HG03565 (cell line): Measurements from ENCODE around the gene GATB.

ENCODE experiments used
- ATAC-seq: cut with Tn5 transposase; IDR thresholded peaks from one replicate; pipeline ENCODE4 v1.9.1; 2021; ENCODE audit warnings: mild to moderate bottlenecking, moderate library complexity; ENCODE audit not compliant: unreplicated experiment

Gene GATB

DNA sequence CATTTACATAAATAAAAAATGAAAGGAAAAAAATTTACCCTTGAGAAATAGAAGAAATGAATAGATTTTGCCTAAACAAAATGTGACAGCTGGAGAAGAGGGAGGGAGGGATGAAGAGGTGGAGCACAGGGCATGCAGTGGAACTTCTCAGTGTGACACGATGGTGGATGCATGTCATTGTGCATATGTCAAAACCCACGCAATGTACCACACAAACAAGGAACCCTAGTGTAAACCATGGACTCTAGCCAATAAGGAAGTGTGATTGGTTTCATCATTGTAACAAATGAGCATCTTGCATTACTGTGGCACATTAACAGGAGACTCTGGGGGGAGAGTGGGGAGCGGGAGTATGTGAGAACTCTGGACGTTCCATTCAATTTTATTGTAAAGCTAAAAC is 58.6 kb downstream of the GATB start:
- no peak for ATAC-seq

DNA sequence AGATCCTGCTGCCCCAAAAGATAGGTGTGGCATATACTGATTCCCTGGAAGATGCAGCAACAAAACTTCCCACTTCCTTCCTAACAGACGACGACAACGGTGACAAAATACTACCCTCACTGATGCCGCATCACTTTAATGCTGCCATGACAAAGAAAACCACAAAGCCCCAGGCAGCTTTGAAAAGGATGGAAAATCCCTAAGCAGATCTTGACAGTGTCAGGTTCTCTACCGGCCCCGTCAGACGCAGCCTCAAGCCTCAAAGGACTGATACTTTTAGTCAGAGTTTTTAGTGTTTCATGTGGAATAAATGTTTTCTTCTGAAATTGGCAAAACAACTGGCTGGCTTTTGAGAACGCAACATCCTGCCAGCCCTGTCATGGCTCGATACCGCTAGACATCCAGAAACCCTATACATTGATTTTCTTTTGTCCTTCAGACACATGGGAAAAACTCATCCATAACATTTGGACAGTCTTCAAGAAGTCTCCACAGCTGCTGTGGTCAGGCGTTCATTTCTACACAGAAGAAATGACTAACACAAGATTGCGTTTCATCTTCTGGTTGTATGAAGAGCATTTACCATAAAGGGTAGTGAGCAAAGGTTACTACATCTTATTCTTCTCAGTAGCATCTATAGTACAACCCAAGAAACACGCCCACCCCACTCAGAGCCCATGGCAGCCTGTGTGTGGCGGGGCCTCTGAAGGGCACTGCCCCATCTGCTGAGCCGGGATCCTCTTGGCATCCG is 60.1 kb downstream of the GATB start:
- no peak for ATAC-seq

DNA sequence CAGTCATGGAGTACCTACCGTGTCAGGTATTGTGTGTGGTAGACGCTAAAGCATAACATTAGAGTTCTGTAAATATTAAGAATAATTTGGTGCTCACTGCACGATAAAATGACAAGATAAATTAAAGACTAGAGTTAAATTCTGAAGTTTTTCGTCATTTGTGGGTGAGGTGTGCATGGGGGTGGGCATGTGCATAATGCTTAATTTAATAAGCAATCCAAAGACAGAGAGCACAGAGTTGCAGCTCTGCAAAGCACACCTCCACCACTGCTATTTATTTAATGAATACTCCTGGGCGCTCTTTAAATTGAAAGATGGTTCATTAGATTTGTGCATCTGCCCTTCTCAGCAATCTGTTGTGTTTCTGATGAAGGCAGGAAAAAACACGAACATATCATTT is 62.6 kb downstream of the GATB start:
- no peak for ATAC-seq

DNA sequence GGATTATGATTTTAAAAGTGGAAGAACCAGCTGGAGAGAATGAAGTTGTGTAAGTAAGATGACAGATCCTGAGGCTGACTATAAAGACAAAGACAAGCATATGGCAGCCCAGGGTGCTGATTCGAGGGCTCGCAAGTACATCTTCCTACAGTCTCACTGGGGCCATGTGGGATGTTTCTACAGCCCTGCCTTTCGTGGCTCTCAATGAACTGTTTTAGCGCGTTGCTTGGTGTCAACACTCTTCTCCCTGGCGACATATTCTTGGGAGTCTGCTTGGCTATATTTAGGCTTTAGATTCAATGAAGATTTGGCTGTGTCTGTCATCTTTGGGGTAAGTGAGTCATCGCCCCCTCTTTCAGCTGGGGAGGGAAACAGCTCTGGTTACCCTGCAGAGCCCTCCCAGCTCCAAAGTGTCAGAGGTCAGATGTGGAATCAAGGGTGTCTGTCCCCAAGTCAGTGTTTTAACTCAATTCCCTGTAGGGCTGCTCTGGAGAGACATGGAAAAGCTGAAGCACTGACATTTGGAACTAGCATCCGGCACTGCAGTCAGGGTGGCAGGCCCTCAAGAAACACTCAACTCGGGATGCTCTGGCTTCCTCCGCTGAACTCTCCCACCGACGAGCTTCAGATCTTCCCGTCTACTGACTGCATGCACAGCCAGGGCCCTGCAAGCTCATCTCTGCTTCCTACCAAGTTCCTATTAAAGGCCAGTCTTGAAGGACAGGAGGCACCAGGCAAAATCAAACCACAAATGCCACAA is 65.7 kb downstream of the GATB start:
- no peak for ATAC-seq

DNA sequence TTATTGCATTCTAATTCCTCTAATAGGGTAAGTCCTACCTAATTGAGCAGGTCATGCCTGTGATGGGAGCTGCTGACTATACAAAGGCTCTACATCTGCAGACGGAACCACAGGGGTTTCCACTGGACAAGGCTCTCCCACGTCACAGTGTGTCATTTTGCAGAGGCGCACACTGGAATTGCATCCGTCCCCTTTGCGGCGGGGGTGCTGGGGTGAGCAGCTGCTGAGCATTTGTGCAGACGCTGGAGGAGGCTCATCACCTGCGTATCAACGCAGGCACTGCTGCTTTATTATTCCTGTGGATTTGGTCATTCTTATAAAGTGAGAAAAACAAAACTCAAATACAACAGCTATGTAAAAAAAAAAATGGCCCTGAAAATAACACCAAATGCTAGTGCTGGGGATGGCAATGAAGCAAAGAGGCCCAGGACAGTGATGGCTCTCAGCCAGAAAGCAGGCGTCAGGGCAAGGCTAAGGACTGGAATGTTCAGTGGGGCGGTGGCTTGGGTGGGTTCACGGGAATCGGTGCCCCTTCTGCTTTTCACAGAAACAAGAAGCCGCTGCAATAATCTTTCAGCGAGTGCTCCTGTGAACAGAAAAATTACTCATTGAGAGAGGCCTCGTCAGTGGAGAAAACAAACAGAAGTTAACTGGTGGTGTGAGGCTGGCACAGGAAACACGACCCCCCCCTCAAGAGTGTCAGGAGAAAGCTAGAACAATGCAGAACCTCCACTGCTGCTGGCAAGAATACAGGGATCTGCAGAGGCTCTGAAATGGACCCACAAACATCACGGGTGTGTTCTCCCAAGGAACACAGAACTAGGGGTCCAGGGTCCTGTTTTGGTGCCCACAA is 67.8 kb downstream of the GATB start:
- ATAC-seq, result no peak

DNA sequence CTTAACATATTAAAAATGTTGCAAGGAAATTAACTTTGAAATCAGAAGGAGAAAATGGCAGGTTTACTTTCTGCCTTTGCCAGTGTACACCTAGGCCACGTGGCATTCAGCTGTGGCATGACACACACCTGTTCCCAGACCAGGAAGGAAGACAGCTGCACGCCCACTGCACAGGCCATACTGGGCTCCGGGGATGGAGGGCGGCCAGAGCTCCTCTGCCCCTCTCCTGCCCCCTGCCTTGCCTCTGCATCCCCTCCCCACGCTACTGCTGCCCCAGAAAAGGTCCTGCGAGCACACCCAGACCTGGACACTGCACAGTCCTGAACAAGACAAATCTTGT is 68.4 kb downstream of the GATB start:
- no peak for ATAC-seq

DNA sequence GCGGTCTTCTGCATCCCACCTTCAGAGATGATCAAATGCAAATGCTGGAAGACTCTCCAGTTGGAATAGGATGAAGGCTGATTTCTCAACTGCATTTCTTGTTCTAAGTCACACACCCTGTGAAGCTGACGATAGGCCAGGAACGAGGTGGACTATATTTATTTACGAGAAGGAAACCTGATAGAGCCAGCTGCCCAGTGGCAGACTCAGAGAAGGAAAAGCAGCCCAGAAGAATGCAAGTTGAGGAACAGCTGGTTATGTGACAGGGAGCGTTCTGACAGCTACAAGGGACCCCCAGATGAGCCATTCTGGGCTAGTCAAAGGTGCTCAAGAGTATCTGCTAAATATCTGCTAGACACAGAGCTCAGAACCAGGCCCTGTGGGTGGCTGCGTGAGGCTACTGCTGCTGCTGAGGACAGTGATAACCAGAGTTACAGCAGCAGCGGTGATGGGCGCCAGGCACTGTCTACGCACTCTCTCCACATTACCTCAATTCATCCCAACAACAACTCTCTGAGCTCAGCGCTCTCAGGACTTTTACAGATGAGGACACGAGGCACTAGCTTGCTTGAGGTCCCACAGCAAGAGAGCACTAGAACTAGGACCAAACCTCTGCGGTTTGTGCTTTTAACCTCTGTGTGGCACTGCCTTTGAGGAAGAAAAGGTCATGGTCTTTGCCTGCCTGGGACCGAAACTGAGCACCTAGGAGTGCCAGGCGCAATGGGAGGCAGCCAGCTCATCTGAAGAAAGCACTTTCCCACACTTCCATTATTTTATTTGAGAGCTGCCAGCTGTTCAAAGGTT is 69.0 kb downstream of the GATB start:
- no peak for ATAC-seq

DNA sequence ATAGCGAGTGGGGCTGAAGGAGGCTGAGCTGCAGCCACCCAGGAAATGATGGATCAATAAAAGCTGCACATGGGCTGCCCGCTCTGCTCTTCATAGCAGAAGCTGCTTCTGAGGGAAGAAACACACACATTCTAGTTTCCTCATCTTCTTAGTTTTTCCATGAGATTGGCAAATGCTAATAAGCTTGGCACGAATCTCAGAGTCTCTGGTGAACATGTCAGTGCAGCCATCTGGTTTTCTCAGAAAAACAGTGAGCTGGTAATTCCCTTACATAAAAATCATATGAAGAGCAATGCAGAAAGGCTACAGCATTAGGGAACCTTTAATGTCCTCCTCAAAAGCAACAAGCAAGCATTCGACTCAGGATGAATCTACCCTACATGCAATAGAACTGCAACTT is 69.9 kb downstream of the GATB start:
- no peak for ATAC-seq

DNA sequence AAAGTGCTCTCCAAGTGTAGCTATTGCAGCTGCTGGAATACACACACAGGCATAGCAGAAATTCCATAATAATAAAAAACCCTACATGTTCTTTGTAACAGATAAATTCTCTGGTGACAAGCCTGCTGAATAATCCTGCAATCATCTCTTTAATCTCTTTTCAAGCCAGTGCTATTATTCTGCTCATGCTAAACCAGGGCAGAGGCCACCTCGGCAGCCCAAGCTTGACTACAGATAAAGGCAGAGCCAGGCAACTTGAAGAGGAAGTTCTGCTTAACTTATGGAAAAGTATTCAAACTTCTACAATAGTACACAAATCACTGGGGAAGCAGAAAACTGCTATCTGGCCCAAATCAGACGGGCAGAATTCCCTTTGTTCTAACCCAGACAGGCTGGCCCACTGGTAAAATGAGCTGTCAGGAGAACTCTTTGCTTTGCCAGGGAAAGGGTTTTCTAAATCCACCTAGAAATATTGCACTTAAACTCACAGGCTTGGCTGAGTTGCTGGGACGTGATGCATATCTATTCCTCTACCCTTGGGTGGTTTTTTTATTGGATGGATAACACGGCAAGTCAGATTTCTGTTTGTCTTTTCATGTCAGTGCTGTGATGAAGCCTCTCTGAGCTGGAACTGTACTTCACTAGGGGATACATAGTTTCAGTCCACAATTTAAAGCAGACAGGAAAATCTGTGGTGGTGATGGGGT is 70.5 kb downstream of the GATB start:
- ATAC-seq, result no peak

DNA sequence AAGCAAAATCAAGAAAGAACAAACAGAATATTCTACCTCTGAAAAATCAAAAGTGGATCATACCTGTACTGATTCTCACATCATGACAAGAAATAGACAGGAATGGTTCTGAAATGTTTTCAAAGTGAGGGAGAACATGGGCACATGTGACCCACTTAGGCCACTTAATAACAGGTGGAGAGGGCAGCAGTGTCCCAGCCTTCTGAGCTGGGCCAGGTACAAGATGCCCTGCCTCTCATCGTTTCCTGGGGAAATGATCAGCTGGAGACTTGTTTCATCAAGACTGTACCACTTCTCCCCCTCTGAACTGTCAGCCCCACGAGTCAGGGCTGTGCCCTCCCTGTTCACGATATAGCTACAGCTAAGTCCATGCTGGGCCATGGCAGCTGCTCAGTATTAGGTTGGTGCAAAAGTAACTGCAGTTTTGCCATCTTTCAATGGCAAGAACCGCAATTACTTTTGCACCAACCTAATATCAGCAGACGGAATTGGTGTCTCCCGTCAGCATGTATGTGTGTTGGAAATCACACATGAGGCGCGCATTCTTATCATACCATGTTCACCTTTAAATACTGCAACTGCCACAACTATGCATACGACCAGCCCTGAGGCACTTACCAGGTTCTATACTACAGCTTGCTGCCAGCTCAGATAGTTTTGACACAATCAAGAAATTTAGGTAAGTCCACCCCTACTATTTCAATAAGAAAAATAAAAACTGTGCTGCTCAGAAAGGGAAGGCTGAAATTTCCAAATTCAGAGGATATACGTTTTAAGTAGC is 71.4 kb downstream of the GATB start:
- no peak for ATAC-seq

DNA sequence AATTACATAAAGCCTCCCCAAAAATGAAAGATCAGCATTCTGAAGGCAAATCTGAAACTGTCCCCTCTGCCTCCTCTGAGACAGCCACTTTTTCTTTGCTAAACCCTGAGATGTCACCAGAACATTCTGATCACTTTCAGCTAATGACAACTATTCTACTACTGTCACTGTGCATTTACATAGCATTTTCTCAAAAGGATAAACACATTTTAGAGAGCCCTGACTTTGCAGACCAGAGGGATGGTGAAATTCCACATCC is 72.1 kb downstream of the GATB start:
- ATAC-seq, result no peak

DNA sequence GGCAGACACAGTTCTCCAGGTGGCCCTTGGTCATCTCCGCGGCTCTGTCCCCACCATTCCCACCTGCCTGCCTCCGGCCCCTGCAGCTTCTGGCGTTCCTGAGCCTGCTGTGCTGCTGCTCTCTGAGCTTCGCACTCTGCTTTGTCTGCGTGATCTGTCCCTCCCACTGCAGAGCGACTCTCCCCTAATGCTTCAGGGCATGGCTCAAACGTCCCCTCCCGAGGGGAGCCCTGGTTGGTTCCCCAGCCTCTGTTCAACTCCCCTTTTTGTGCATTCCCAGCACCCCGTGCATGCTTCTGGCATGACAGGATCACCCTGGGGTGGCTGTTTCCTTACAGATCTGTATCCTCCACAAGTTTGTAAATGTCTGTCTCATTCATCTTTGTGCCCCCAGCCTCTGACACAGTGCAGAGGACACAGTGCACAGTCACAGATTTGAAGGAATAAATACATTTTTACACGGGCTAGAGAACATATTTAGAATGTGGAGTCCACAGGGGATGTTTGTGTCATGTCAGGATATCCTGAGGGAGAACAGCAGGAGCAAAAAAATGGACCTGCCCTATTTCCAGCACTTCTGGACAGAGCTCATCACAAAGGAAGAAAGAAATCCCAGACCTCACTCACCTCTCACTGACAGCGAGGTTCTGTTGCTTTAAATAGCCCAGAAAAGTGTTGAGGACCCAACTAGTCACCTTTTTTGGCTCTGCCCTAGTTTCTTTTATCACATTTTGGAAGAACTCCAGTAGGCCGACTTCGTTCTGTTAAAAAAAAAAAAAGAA is 72.6 kb downstream of the GATB start:
- no peak for ATAC-seq

DNA sequence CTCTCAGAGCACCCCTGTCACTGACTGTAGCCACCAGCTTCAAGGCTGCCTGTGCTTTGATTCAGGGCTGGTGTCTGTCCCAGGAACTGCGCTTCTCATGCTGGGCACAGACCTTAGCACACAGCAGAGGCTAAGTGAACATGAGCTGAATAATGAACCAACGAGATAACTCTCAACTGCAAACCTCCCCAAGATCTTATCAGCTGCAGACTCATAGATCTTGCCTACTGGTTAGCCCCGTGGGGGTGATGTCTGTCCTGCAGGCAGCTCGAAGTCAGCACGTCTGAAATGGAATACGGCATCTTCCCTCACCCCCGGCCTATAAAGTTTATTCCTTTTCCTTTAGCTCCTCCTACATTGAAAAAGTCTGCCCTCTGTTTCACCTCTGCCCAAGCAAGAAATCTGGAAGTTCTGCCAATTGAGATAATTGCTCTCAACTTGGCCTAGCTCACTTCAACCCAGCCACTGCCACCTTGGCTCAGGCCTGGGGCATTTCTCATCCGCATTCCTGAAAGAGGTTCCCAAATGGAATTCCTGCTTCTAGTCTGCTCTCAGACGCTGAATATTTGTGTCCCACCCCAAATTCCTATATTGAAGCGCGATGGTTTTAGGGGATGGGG is 73.7 kb downstream of the GATB start:
- no peak for ATAC-seq

DNA sequence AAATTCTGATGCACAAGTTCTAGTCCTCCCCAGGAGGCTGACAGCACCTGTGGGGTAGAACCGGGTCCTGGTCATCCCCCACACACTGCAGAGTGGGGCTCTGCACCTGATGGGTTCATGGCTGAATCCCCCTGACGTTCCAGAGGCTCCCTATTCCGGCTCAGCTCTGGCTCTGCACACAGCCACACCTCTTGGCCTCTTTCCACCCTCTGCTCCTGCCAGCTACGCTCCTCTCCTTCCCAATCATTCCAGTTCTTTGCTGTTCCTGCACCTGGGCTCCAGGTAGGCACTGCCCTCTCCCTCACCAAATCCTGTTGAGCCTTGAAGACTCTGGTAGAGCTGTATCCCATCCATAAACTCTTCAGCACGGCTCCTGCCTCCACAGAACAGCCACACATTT is 75.5 kb downstream of the GATB start:
- no peak for ATAC-seq

DNA sequence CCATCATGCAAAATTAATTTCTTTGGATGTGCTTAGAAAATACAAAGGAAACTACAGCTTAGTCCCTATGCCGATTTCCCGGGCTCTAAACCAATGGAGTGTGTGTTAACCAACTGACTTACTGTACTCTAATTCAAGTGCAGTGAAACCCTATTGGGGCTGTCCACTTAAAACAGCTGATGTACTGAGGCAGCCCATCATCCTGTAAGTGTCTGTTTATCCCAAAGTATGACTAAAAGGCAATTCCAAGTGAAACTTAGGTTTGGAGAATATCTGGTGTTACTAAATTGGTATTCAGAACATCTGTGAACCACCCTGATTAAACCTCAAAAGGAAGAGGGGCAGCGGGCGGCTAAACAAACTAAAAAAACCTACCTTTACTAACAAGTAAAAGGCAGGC is 79.7 kb downstream of the GATB start:
- ATAC-seq, result no peak

DNA sequence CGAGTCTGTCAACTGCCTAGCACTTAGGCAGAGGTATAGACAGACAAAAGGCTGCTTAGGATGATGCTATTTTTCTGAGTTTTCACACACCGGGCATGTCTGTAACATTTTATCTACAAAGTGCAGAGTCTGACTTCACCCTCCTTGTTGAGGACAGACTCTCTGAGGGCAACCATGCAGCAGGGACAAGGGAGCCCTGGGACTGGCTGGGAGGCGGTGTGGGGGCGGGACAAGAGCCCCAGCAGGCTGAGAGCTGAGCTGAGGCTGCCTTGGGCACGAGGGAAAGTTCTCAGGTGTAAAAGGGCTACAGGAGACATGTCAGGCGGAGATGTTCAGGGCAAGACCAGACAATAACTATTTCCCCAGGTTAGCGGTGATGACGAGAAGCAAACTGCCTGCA is 81.6 kb downstream of the GATB start:
- ATAC-seq, result no peak

DNA sequence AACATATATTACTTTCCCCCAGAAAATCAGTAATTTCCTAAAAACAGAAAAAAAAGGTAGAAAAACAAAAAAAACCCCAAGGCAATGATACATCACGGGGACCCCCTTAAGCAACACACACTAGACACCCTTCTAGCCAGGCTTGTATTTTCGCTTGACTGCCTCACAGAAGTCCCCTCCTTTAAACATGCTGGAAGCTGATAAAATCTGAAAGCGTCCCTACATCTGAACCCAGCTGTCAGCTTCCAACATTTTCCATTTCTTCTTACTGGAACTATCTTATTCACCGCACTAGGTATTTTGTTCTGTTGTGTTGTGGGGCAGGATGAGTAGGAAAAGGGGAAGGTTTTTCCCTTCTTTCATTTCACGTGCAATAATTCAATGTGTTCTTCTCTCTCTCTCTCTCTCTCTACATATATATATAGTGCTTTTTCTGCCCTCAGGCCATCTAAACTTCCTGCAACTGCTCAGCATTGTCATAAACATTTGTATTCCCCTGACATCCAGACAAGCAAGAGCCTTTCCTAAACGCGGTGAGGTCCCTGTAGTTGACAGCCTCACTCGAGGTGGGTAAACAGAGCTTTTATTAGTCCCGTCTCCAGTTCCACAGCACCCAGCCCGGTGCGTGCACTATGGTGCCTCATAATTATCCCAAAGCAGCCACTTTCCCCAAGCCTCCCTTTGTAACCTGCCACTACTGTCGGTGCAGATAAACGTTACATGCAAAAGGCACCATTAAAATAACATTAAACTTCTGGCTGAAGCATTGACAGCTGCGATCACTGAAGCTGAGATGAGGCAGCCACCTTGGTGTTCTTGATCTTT is 82.5 kb downstream of the GATB start:
- no peak for ATAC-seq

DNA sequence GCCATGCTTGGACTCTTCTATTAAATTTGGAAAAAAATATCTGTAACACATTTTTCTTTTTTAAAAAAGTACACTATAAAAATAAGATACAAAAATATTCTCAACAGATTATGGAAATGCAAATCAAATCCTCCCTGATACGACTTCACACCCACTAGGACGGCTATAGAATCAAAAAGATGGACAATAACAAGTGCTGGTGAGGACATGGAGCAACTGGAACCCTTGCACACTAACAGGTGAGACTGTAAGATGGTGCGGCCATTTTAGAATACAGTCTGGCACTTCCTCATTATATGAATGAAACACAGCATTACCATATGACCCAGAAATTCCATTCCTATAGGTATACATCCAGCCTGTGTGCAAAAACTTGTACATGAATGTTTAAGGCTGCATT is 83.6 kb downstream of the GATB start:
- ATAC-seq, result no peak
